ENCODE measurements around the gene GAK.

- TF ChIP-seq CTCF (optimal IDR thresholded peaks at IDR 0.05 in 1 of 3, IDR thresholded peaks at IDR 0.05 in 1 of 3, conservative IDR thresholded peaks at IDR 0.05 in 1 of 3; ENCODE audit: extremely low read depth in 1 of 3, insufficient read depth in 2 of 3, low read length in 3 of 3) (no peak), EZH2 (IDR thresholded peaks at IDR 0.05; ENCODE audit: low read length) (no peak)
Observed at GRCh38 chr4:887034-887763, 44.9 kb downstream of the GAK start.

Data from keratinocyte (primary cell).